K562 (cell line): ENCODE results near the gene QKI.

Experiments used
- CBX5 ChIP-seq: IDR thresholded peaks from 2 replicates; pipeline ENCODE4 v1.6.1; 2014; ENCODE audit warnings: low read depth, borderline replicate concordance
- FOSL1 ChIP-seq: fragments of 200-800 bp; sonication (Bioruptor generic); conservative IDR thresholded peaks from 2 replicates; pipeline ENCODE4 v1.6.1; 2016; ENCODE audit warnings: missing genetic modification characterization, missing compliant biosample characterization
- HNRNPUL1 ChIP-seq: fragments of 200-400 bp; formaldehyde crosslinking; IDR thresholded peaks from 2 replicates; pipeline ENCODE4 v1.6.1; 2017; ENCODE audit warnings: low read length
- KAT7 ChIP-seq: sonication (generic); formaldehyde crosslinking; IDR thresholded peaks from 2 replicates; pipeline ENCODE4 v1.8.0; 2022; ENCODE audit warnings: missing genetic modification reagents, mild to moderate bottlenecking, borderline replicate concordance
- MXI1 ChIP-seq: IDR thresholded peaks from 2 replicates; pipeline ENCODE4 v1.6.1; 2011; ENCODE audit warnings: low read depth, mild to moderate bottlenecking, improper control_type of control experiment, low read length
- PCBP2 ChIP-seq: fragments of 200-400 bp; formaldehyde crosslinking; IDR thresholded peaks from 2 replicates; pipeline ENCODE4 v1.6.1; 2018; ENCODE audit warnings: low read length, low read depth, mild to moderate bottlenecking, moderate library complexity; ENCODE audit not compliant: poor library complexity, severe bottlenecking
- RFX1 ChIP-seq: fragments of 450-650 bp; IDR thresholded peaks from 2 replicates; pipeline ENCODE4 v1.6.1; 2016; ENCODE audit warnings: mild to moderate bottlenecking, moderate library complexity
- SMARCE1 ChIP-seq: fragments of 450-650 bp; IDR thresholded peaks from 2 replicates; pipeline ENCODE4 v1.7.1; 2016; ENCODE audit warnings: mild to moderate bottlenecking
- ZNF444 ChIP-seq: fragments of 250-450 bp; sonication (Bioruptor Pico); IDR thresholded peaks from 2 replicates; pipeline ENCODE4 v1.4.0; 2020; ENCODE audit warnings: mild to moderate bottlenecking, moderate library complexity
- TF ChIP-seq, protein P1 (sequence below), 2 experiments: fragments of 200-800 bp in 1 of 2; sonication (Bioruptor generic) in 1 of 2; sonication (generic) in 1 of 2; formaldehyde crosslinking in 1 of 2; IDR thresholded peaks in 1 of 2; conservative IDR thresholded peaks in 1 of 2; 2 replicates each; pipeline versions ENCODE4 v1.5.0 to v1.6.1; 2016 to 2020; ENCODE audit warnings: missing compliant biosample characterization in 1 of 2, missing genetic modification characterization in 1 of 2, missing genetic modification reagents in 1 of 2
- TF ChIP-seq, protein P2 (sequence below), 3 experiments: IDR thresholded peaks in 2 of 3; conservative IDR thresholded peaks in 1 of 3; 2 replicates each; pipeline ENCODE4 v1.5.1; 2011 to 2012; ENCODE audit warnings: low read length in 3 of 3, mild to moderate bottlenecking in 3 of 3, control low read depth in 2 of 3, improper control_type of control experiment in 1 of 3, inconsistent platforms in 1 of 3, low read depth in 1 of 3, mixed read lengths in 1 of 3, moderate library complexity in 1 of 3; ENCODE audit not compliant: insufficient read depth in 2 of 3

DNA sequence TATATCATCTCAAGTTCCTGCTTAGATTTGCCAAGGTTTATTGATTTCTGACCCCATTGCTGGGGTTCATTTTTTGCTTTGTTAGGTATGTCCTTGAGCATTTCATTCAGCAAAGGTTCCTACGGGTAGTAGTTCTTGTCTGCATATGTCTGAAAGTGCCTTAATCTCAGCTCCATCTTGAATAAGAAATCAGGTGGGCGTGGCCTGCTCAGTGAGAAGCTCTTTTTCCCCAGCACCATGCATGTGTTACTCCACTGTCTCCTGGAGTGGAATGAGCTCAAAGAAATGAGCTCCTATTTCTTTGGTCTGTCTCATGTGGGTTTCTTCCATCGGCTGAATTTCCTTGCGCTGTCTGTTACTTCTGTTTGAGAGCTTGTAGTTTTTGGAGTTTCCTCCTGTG lies 201.9 kb downstream of the QKI start:
- TF ChIP-seq, protein P1, sequence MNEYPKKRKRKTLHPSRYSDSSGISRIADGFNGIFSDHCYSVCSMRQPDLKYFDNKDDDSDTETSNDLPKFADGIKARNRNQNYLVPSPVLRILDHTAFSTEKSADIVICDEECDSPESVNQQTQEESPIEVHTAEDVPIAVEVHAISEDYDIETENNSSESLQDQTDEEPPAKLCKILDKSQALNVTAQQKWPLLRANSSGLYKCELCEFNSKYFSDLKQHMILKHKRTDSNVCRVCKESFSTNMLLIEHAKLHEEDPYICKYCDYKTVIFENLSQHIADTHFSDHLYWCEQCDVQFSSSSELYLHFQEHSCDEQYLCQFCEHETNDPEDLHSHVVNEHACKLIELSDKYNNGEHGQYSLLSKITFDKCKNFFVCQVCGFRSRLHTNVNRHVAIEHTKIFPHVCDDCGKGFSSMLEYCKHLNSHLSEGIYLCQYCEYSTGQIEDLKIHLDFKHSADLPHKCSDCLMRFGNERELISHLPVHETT (CRISPR knock-in tag; conservative IDR thresholded peaks at IDR 0.05 in 1 of 2, IDR thresholded peaks at IDR 0.05 in 1 of 2) = no peak
- TF ChIP-seq ZNF444 (CRISPR knock-in tag) (no peak), SMARCE1 (no peak), FOSL1 (tag) (no peak), PCBP2 (no peak), CBX5 (no peak), HNRNPUL1 (no peak), KAT7 (CRISPR knock-in tag) (no peak), MXI1 (no peak), RFX1 (no peak)
- TF ChIP-seq, protein P2, sequence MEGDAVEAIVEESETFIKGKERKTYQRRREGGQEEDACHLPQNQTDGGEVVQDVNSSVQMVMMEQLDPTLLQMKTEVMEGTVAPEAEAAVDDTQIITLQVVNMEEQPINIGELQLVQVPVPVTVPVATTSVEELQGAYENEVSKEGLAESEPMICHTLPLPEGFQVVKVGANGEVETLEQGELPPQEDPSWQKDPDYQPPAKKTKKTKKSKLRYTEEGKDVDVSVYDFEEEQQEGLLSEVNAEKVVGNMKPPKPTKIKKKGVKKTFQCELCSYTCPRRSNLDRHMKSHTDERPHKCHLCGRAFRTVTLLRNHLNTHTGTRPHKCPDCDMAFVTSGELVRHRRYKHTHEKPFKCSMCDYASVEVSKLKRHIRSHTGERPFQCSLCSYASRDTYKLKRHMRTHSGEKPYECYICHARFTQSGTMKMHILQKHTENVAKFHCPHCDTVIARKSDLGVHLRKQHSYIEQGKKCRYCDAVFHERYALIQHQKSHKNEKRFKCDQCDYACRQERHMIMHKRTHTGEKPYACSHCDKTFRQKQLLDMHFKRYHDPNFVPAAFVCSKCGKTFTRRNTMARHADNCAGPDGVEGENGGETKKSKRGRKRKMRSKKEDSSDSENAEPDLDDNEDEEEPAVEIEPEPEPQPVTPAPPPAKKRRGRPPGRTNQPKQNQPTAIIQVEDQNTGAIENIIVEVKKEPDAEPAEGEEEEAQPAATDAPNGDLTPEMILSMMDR (IDR thresholded peaks at IDR 0.05 in 2 of 3, conservative IDR thresholded peaks at IDR 0.05 in 1 of 3; ENCODE audit: insufficient read depth in 2 of 3, low read depth in 1 of 3, low read length in 3 of 3) = no peak
